Common myeloid progenitor, CD34-positive (primary cell): ENCODE measurements around the gene PHACTR3.

Experiments used
- CTCF ChIA-PET: fragments of 350-600 bp; sonication (Branson Sonifier 250); formaldehyde crosslinking; loops from one replicate; lab custom pipeline; 2021; ENCODE audit warnings: antibody characterized with exemption; lab: Charles Lee
- POLR2A ChIA-PET: fragments of 350-600 bp; sonication (Branson Sonifier 250); formaldehyde crosslinking; loops from one replicate; lab custom pipeline; 2021; ENCODE audit warnings: antibody characterized with exemption; lab: Charles Lee
- DNase-seq, 3 donors: peaks; one replicate each; pipeline versions ENCODE4 v3.0.0 to v3.0.0-alpha.2; 2013
- H3K27ac ChIP-seq, 2 experiments: 1 replicate in 1 of 2; 2 replicates in 1 of 2; pipeline ENCODE4 v1.7.0; 2013; ENCODE audit warnings: inconsistent platforms in 2 of 2, low read length in 2 of 2, mild to moderate bottlenecking in 2 of 2, low read depth in 1 of 2, moderate library complexity in 1 of 2; ENCODE audit not compliant: severe bottlenecking in 2 of 2, insufficient read depth in 1 of 2, poor library complexity in 1 of 2
- H3K27me3 ChIP-seq, 5 experiments: replicated peaks in 2 of 5; 1 replicate in 3 of 5; 2 replicates in 2 of 5; pipeline versions ENCODE4 v1.6.1 to v1.7.0; 2013; ENCODE audit warnings: low read length in 4 of 5, mild to moderate bottlenecking in 2 of 5, moderate library complexity in 2 of 5, inconsistent platforms in 1 of 5; ENCODE audit not compliant: insufficient read depth in 5 of 5, control insufficient read depth in 4 of 5
- H3K36me3 ChIP-seq, 4 experiments: 1 replicate in 2 of 4; 2 replicates in 2 of 4; pipeline versions ENCODE4 v1.6.1 to v1.7.0; 2013; ENCODE audit warnings: low read length in 3 of 4, control low read depth in 1 of 4, mild to moderate bottlenecking in 1 of 4; ENCODE audit not compliant: control insufficient read depth in 4 of 4, insufficient read depth in 4 of 4
- H3K4me1 ChIP-seq, 4 experiments: 1 replicate in 3 of 4; 2 replicates in 1 of 4; pipeline versions ENCODE4 v1.6.1 to v1.7.1; 2013; ENCODE audit warnings: low read length in 3 of 4, mild to moderate bottlenecking in 3 of 4, control low read depth in 1 of 4, inconsistent platforms in 1 of 4, moderate library complexity in 1 of 4; ENCODE audit not compliant: control insufficient read depth in 4 of 4, insufficient read depth in 4 of 4; ENCODE audit errors: control extremely low read depth in 1 of 4
- H3K4me3 ChIP-seq, 7 experiments: 1 replicate in 4 of 7; 2 replicates in 3 of 7; pipeline versions ENCODE4 v1.5.1 to v1.7.0; 2013; ENCODE audit warnings: mild to moderate bottlenecking in 7 of 7, low read length in 6 of 7, moderate library complexity in 6 of 7, inconsistent platforms in 2 of 7, low read depth in 2 of 7, control low read depth in 1 of 7; ENCODE audit not compliant: insufficient read depth in 4 of 7, control insufficient read depth in 1 of 7; ENCODE audit errors: extremely low read depth in 1 of 7
- H3K9me3 ChIP-seq, 5 experiments: 1 replicate in 4 of 5; 2 replicates in 1 of 5; pipeline versions ENCODE4 v1.6.1 to v1.7.1; 2013; ENCODE audit warnings: low read length in 4 of 5, mild to moderate bottlenecking in 2 of 5, inconsistent platforms in 1 of 5, low read depth in 1 of 5, moderate library complexity in 1 of 5; ENCODE audit not compliant: control insufficient read depth in 4 of 5, insufficient read depth in 2 of 5; ENCODE audit errors: control extremely low read depth in 1 of 5
- WGBS: methylation state at CpG from one replicate; pipeline ENCODE4 v1.1.5; 2013; ENCODE audit not compliant: insufficient coverage; 5-methylcytosine and 5-hydroxymethylcytosine counted together

Gene PHACTR3

GRCh38 chr20:59808729-59809381, 204.5 kb downstream of the PHACTR3 start:
- Histone ChIP-seq H3K36me3 (no peaks in the 10 kb centered on the region), H3K4me3 (no peak overlapping the region), H3K4me1 (no peaks in the 10 kb centered on the region), H3K9me3 (no peaks in the 10 kb centered on the region), H3K27me3 (peaks cover 0 to 20% (median 5%) of the 10 kb centered on the region in 5 experiments), H3K27ac (no peak overlapping the region)
- no peak for DNase-seq
- ChIA-PET CTCF (no interaction called here), POLR2A (no interaction called here)
- WGBS: 87% methylated on average over 27 of the region's 29 CpGs

- no peak for DNase-seq
- POLR2A ChIA-PET: no interaction called here
- Histone ChIP-seq H3K4me1 (no peaks in the 10 kb centered on the region), H3K9me3 (no peaks in the 10 kb centered on the region), H3K27me3 (peaks cover 0 to 15% (median 1%) of the 10 kb centered on the region in 5 experiments), H3K27ac (no peak overlapping the region), H3K36me3 (no peaks in the 10 kb centered on the region), H3K4me3 (no peak overlapping the region)
- 82% methylated on average over 8 of the region's 11 CpGs for whole genome bisulfite sequencing
- CTCF ChIA-PET: no interaction called here
Measured at GRCh38 chr20:59809630-59810448, 205.5 kb downstream of the PHACTR3 start.

- POLR2A ChIA-PET: no interaction called here
- CTCF ChIA-PET: no interaction called here
- 85% methylated on average over 13 of the region's 15 CpGs for WGBS
Measured at GRCh38 chr20:59810449-59811187, 206.3 kb downstream of the PHACTR3 start.

GRCh38 chr20:59811681-59812171, 207.4 kb downstream of the PHACTR3 start:
- CTCF ChIA-PET: no interaction called here
- Histone ChIP-seq H3K27ac (no peak overlapping the region), H3K4me3 (no peak overlapping the region), H3K9me3 (no peaks in the 10 kb centered on the region), H3K4me1 (no peaks in the 10 kb centered on the region), H3K36me3 (no peaks in the 10 kb centered on the region), H3K27me3 (peaks cover 0 to 9% (median 2%) of the 10 kb centered on the region in 5 experiments)
- POLR2A ChIA-PET: no interaction called here
- DNase-seq: no peak
- WGBS: 84% methylated on average over 6 of the region's 7 CpGs

More at GRCh38 chr20:59810449-59811187, 206.3 kb downstream of the PHACTR3 start:
- H3K36me3 ChIP-seq: no peaks in the 10 kb centered on the region
- no peaks in the 10 kb centered on the region for H3K4me1 ChIP-seq
- H3K9me3 ChIP-seq: no peaks in the 10 kb centered on the region
- no peak overlapping the region for H3K4me3 ChIP-seq
- no peak for DNase-seq
- H3K27me3 ChIP-seq: peaks cover 0 to 9% (median 1%) of the 10 kb centered on the region in 5 experiments
- no peak overlapping the region for H3K27ac ChIP-seq

- H3K9me3 ChIP-seq: no peaks in the 10 kb centered on the region
- 91% methylated on average over 20 of the region's 23 CpGs for WGBS
- no peak overlapping the region for H3K4me3 ChIP-seq
- H3K36me3 ChIP-seq: no peaks in the 10 kb centered on the region
- H3K4me1 ChIP-seq: no peaks in the 10 kb centered on the region
- ChIA-PET CTCF (no interaction called here), POLR2A (no interaction called here)
- H3K27ac ChIP-seq: no peak overlapping the region
- peaks cover 0 to 9% (median 2%) of the 10 kb centered on the region in 5 experiments for H3K27me3 ChIP-seq
- no peak for DNase-seq
Measured at GRCh38 chr20:59812286-59813125, 208.2 kb downstream of the PHACTR3 start.

- Histone ChIP-seq H3K4me3 (no peak overlapping the region), H3K4me1 (no peaks in the 10 kb centered on the region), H3K36me3 (no peaks in the 10 kb centered on the region), H3K27me3 (peaks cover 0 to 9% (median 4%) of the 10 kb centered on the region in 5 experiments), H3K9me3 (no peaks in the 10 kb centered on the region), H3K27ac (no peak overlapping the region)
- ChIA-PET CTCF (interaction anchor here (1.1 kb wide), 1 partner anchor 21 kb away, joined by 3 read pairs; no protein-coding TSS in a partner anchor), POLR2A (no interaction called here)
- no peak for DNase-seq
- 93% methylated on average over 17 of the region's 18 CpGs for WGBS
Measured at GRCh38 chr20:59813126-59813947, 209.0 kb downstream of the PHACTR3 start.
